ENCODE measurements around the gene SLC24A4. TPM values are rescaled to one million over a fixed set of nuclear protein-coding genes. Genes with fewer than 3 reads are reported as not detected.

Gene SLC24A4
- total RNA-seq (1 to 10 TPM; 1.0 to 2.9 TPM), polyA plus RNA-seq (under 1 TPM; 0.25 to 0.26 TPM)
- long read RNA-seq, donor 1, partial matches to known transcripts: 0 of 1 reads
- long read RNA-seq, donor 1, other reads (novel, unspliced or antisense): 1 of 1 reads
- long read RNA-seq, donor 2, partial matches to known transcripts: 0 of 3 reads
- long read RNA-seq, donor 2, other reads (novel, unspliced or antisense): 3 of 3 reads

GRCh38 chr14:92323011-92323915, at the start of gene SLC24A4:
SLC24A4 (plus strand) TSS chr14:92323165; CDS start chr14:92323831, 666 bp downstream.
- 0 to 1% methylated on average over 89 to 117 of the region's 117 CpGs for WGBS, 2 donors
- no peaks in the 10 kb centered on the region for H3K36me3 ChIP-seq (ENCODE audit: control insufficient read depth in 1 of 2, insufficient read depth in 2 of 2, low read length in 1 of 2)
- no peak for DNase-seq
- no peak within 1 kb of the TSS for H3K27ac ChIP-seq (ENCODE audit: low read depth in 1 of 2, low read length in 2 of 2)
- H3K4me3 ChIP-seq (ENCODE audit: low read length in 2 of 2): peak within 1 kb of the TSS; percentile 35 to 80
- H3K27me3 ChIP-seq (ENCODE audit: control insufficient read depth in 1 of 2, insufficient read depth in 2 of 2, low read length in 1 of 2): no peaks in the 10 kb centered on the region
- peak; percentile 47 for ATAC-seq (ENCODE audit: low FRiP score)
- intact Hi-C loops (cut with DNase I): no loop called here
- H3K9me3 ChIP-seq (ENCODE audit: control insufficient read depth, low read length): no peaks in the 10 kb centered on the region
- H3K4me1 ChIP-seq (ENCODE audit: control insufficient read depth in 1 of 2, insufficient read depth in 2 of 2, low read length in 2 of 2): no peaks in the 10 kb centered on the region

- 90 to 99% methylated on average over 2 of the region's 2 CpGs for WGBS, 2 donors
- intact Hi-C loops (cut with DNase I): no loop called here
Observed at GRCh38 chr14:92273166-92273565, 49.8 kb upstream of the SLC24A4 start.

GRCh38 chr14:92274055-92274454, 48.9 kb upstream of the SLC24A4 start:
- no peak for DNase-seq
- Histone ChIP-seq H3K27ac (ENCODE audit: low read depth in 1 of 2, low read length in 2 of 2) (no peak overlapping the region), H3K36me3 (ENCODE audit: control insufficient read depth in 1 of 2, insufficient read depth in 2 of 2, low read length in 1 of 2) (no peaks in the 10 kb centered on the region), H3K4me3 (ENCODE audit: low read length in 2 of 2) (no peak overlapping the region), H3K4me1 (ENCODE audit: control insufficient read depth in 1 of 2, insufficient read depth in 2 of 2, low read length in 2 of 2) (no peaks in the 10 kb centered on the region), H3K9me3 (ENCODE audit: control insufficient read depth, low read length) (no peaks in the 10 kb centered on the region), H3K27me3 (ENCODE audit: control insufficient read depth in 1 of 2, insufficient read depth in 2 of 2, low read length in 1 of 2) (no peaks in the 10 kb centered on the region)
- no peak for ATAC-seq (ENCODE audit: low FRiP score)
- 94 to 95% methylated on average over 7 of the region's 7 CpGs for WGBS, 2 donors
- intact Hi-C loops (cut with DNase I): no loop called here

More at GRCh38 chr14:92273166-92273565, 49.8 kb upstream of the SLC24A4 start:
- H3K9me3 ChIP-seq (ENCODE audit: control insufficient read depth, low read length): no peaks in the 10 kb centered on the region
- H3K4me3 ChIP-seq (ENCODE audit: low read length in 2 of 2): no peak overlapping the region
- H3K36me3 ChIP-seq (ENCODE audit: control insufficient read depth in 1 of 2, insufficient read depth in 2 of 2, low read length in 1 of 2): no peaks in the 10 kb centered on the region
- no peak overlapping the region for H3K27ac ChIP-seq (ENCODE audit: low read depth in 1 of 2, low read length in 2 of 2)
- no peaks in the 10 kb centered on the region for H3K4me1 ChIP-seq (ENCODE audit: control insufficient read depth in 1 of 2, insufficient read depth in 2 of 2, low read length in 2 of 2)
- ATAC-seq (ENCODE audit: low FRiP score) (no peak), DNase-seq (no peak)
- H3K27me3 ChIP-seq (ENCODE audit: control insufficient read depth in 1 of 2, insufficient read depth in 2 of 2, low read length in 1 of 2): no peaks in the 10 kb centered on the region

- H3K27ac ChIP-seq (ENCODE audit: low read depth in 1 of 2, low read length in 2 of 2): no peak overlapping the region
- no peaks in the 10 kb centered on the region for H3K27me3 ChIP-seq (ENCODE audit: control insufficient read depth in 1 of 2, insufficient read depth in 2 of 2, low read length in 1 of 2)
- H3K36me3 ChIP-seq (ENCODE audit: control insufficient read depth in 1 of 2, insufficient read depth in 2 of 2, low read length in 1 of 2): no peaks in the 10 kb centered on the region
- intact Hi-C loops (cut with DNase I): no loop called here
- ATAC-seq (ENCODE audit: low FRiP score) (no peak), DNase-seq (no peak)
- H3K9me3 ChIP-seq (ENCODE audit: control insufficient read depth, low read length): no peaks in the 10 kb centered on the region
- no peaks in the 10 kb centered on the region for H3K4me1 ChIP-seq (ENCODE audit: control insufficient read depth in 1 of 2, insufficient read depth in 2 of 2, low read length in 2 of 2)
- H3K4me3 ChIP-seq (ENCODE audit: low read length in 2 of 2): no peak overlapping the region
- 87 to 92% methylated on average over 7 of the region's 7 CpGs for WGBS, 2 donors
Observed at GRCh38 chr14:92276074-92276473, 46.9 kb upstream of the SLC24A4 start.

GRCh38 chr14:92277031-92277430, 45.9 kb upstream of the SLC24A4 start:
- H3K36me3 ChIP-seq (ENCODE audit: control insufficient read depth in 1 of 2, insufficient read depth in 2 of 2, low read length in 1 of 2): no peaks in the 10 kb centered on the region
- H3K27me3 ChIP-seq (ENCODE audit: control insufficient read depth in 1 of 2, insufficient read depth in 2 of 2, low read length in 1 of 2): no peaks in the 10 kb centered on the region
- H3K4me1 ChIP-seq (ENCODE audit: control insufficient read depth in 1 of 2, insufficient read depth in 2 of 2, low read length in 2 of 2): no peaks in the 10 kb centered on the region
- 79 to 92% methylated on average over 5 of the region's 5 CpGs for WGBS, 2 donors
- intact Hi-C loops (cut with DNase I): no loop called here
- H3K4me3 ChIP-seq (ENCODE audit: low read length in 2 of 2): no peak overlapping the region
- no peaks in the 10 kb centered on the region for H3K9me3 ChIP-seq (ENCODE audit: control insufficient read depth, low read length)
- no peak overlapping the region for H3K27ac ChIP-seq (ENCODE audit: low read depth in 1 of 2, low read length in 2 of 2)
- ATAC-seq (ENCODE audit: low FRiP score) (no peak), DNase-seq (no peak)

GRCh38 chr14:92280554-92281262, 42.3 kb upstream of the SLC24A4 start:
- intact Hi-C loops (cut with DNase I): no loop called here
- H3K9me3 ChIP-seq (ENCODE audit: control insufficient read depth, low read length): no peaks in the 10 kb centered on the region
- H3K36me3 ChIP-seq (ENCODE audit: control insufficient read depth in 1 of 2, insufficient read depth in 2 of 2, low read length in 1 of 2): no peaks in the 10 kb centered on the region
- ATAC-seq (ENCODE audit: low FRiP score): no peak
- no peak for DNase-seq
- no peak overlapping the region for H3K4me3 ChIP-seq (ENCODE audit: low read length in 2 of 2)
- WGBS, 2 donors: 92 to 96% methylated on average over 4 of the region's 4 CpGs
- H3K27me3 ChIP-seq (ENCODE audit: control insufficient read depth in 1 of 2, insufficient read depth in 2 of 2, low read length in 1 of 2): no peaks in the 10 kb centered on the region
- H3K27ac ChIP-seq (ENCODE audit: low read depth in 1 of 2, low read length in 2 of 2): no peak overlapping the region
- no peaks in the 10 kb centered on the region for H3K4me1 ChIP-seq (ENCODE audit: control insufficient read depth in 1 of 2, insufficient read depth in 2 of 2, low read length in 2 of 2)

GRCh38 chr14:92282669-92283068, 40.3 kb upstream of the SLC24A4 start:
- no peak overlapping the region for H3K27ac ChIP-seq (ENCODE audit: low read depth in 1 of 2, low read length in 2 of 2)
- intact Hi-C loops (cut with DNase I): no loop called here
- H3K27me3 ChIP-seq (ENCODE audit: control insufficient read depth in 1 of 2, insufficient read depth in 2 of 2, low read length in 1 of 2): no peaks in the 10 kb centered on the region
- no peak for ATAC-seq (ENCODE audit: low FRiP score)
- H3K9me3 ChIP-seq (ENCODE audit: control insufficient read depth, low read length): no peaks in the 10 kb centered on the region
- no peak overlapping the region for H3K4me3 ChIP-seq (ENCODE audit: low read length in 2 of 2)
- no peaks in the 10 kb centered on the region for H3K4me1 ChIP-seq (ENCODE audit: control insufficient read depth in 1 of 2, insufficient read depth in 2 of 2, low read length in 2 of 2)
- no peaks in the 10 kb centered on the region for H3K36me3 ChIP-seq (ENCODE audit: control insufficient read depth in 1 of 2, insufficient read depth in 2 of 2, low read length in 1 of 2)
- WGBS, 2 donors: 47 to 55% methylated on average over 2 of the region's 2 CpGs
- no peak for DNase-seq

GRCh38 chr14:92285311-92285710, 37.7 kb upstream of the SLC24A4 start:
- 93 to 97% methylated on average over 3 of the region's 3 CpGs for WGBS, 2 donors

More at GRCh38 chr14:92285311-92285710, 37.7 kb upstream of the SLC24A4 start:
- ATAC-seq (ENCODE audit: low FRiP score): no peak
- no peak overlapping the region for H3K4me3 ChIP-seq (ENCODE audit: low read length in 2 of 2)
- H3K27me3 ChIP-seq (ENCODE audit: control insufficient read depth in 1 of 2, insufficient read depth in 2 of 2, low read length in 1 of 2): no peaks in the 10 kb centered on the region
- intact Hi-C loops (cut with DNase I): no loop called here
- DNase-seq: no peak
- H3K4me1 ChIP-seq (ENCODE audit: control insufficient read depth in 1 of 2, insufficient read depth in 2 of 2, low read length in 2 of 2): no peaks in the 10 kb centered on the region
- H3K36me3 ChIP-seq (ENCODE audit: control insufficient read depth in 1 of 2, insufficient read depth in 2 of 2, low read length in 1 of 2): no peaks in the 10 kb centered on the region
- no peaks in the 10 kb centered on the region for H3K9me3 ChIP-seq (ENCODE audit: control insufficient read depth, low read length)
- no peak overlapping the region for H3K27ac ChIP-seq (ENCODE audit: low read depth in 1 of 2, low read length in 2 of 2)

Measured in aorta (tissue), 5 donors.